ENCODE data around the gene CKM.

CKM gene

GRCh38 chr19:45355402-45355801 lies 32.7 kb upstream of the CKM start:
- H3K27me3 ChIP-seq (ENCODE audit: insufficient read depth, low read length): no peaks in the 10 kb centered on the region
- peaks cover 2% of the 10 kb centered on the region for H3K4me1 ChIP-seq (ENCODE audit: insufficient read depth, low read length)
- peaks cover 71% of the 10 kb centered on the region for H3K36me3 ChIP-seq (ENCODE audit: insufficient read depth, low read length)
- H3K9me3 ChIP-seq (ENCODE audit: low read length): no peaks in the 10 kb centered on the region
- H2AFZ ChIP-seq (ENCODE audit: low read depth, low read length): no peak overlapping the region
- no peak overlapping the region for H3K4me3 ChIP-seq (ENCODE audit: low read length)

GRCh38 chr19:45354241-45354842 lies 31.7 kb upstream of the CKM start:
- H3K4me3 ChIP-seq (ENCODE audit: low read length): no peak overlapping the region
- H3K36me3 ChIP-seq (ENCODE audit: insufficient read depth, low read length): peaks cover 71% of the 10 kb centered on the region
- no peaks in the 10 kb centered on the region for H3K27me3 ChIP-seq (ENCODE audit: insufficient read depth, low read length)
- no peak overlapping the region for H2AFZ ChIP-seq (ENCODE audit: low read depth, low read length)
- peaks cover 2% of the 10 kb centered on the region for H3K4me1 ChIP-seq (ENCODE audit: insufficient read depth, low read length)
- H3K9me3 ChIP-seq (ENCODE audit: low read length): no peaks in the 10 kb centered on the region

- Histone ChIP-seq H3K27me3 (ENCODE audit: insufficient read depth, low read length) (no peaks in the 10 kb centered on the region), H3K4me3 (ENCODE audit: low read length) (no peak overlapping the region), H3K9me3 (ENCODE audit: low read length) (no peaks in the 10 kb centered on the region), H2AFZ (ENCODE audit: low read depth, low read length) (no peak overlapping the region), H3K4me1 (ENCODE audit: insufficient read depth, low read length) (peaks cover 2% of the 10 kb centered on the region), H3K36me3 (ENCODE audit: insufficient read depth, low read length) (peaks cover 66% of the 10 kb centered on the region)
Measured at GRCh38 chr19:45352914-45353796, 30.5 kb upstream of the CKM start.

- Histone ChIP-seq H3K4me3 (ENCODE audit: low read length) (no peak overlapping the region), H2AFZ (ENCODE audit: low read depth, low read length) (no peak overlapping the region), H3K36me3 (ENCODE audit: insufficient read depth, low read length) (peaks cover 62% of the 10 kb centered on the region), H3K27me3 (ENCODE audit: insufficient read depth, low read length) (no peaks in the 10 kb centered on the region), H3K9me3 (ENCODE audit: low read length) (no peaks in the 10 kb centered on the region), H3K4me1 (ENCODE audit: insufficient read depth, low read length) (peaks cover 2% of the 10 kb centered on the region)
Measured at GRCh38 chr19:45352471-45352870, 29.8 kb upstream of the CKM start.

- H3K4me1 ChIP-seq (ENCODE audit: insufficient read depth, low read length): peaks cover under 1% of the 10 kb centered on the region
- H3K36me3 ChIP-seq (ENCODE audit: insufficient read depth, low read length): peaks cover 58% of the 10 kb centered on the region
- H3K9me3 ChIP-seq (ENCODE audit: low read length): no peaks in the 10 kb centered on the region
- no peak overlapping the region for H3K4me3 ChIP-seq (ENCODE audit: low read length)
- no peaks in the 10 kb centered on the region for H3K27me3 ChIP-seq (ENCODE audit: insufficient read depth, low read length)
- no peak overlapping the region for H2AFZ ChIP-seq (ENCODE audit: low read depth, low read length)
Measured at GRCh38 chr19:45352062-45352461, 29.4 kb upstream of the CKM start.

GRCh38 chr19:45351401-45351952 lies 28.8 kb upstream of the CKM start:
- Histone ChIP-seq H3K9me3 (ENCODE audit: low read length) (no peaks in the 10 kb centered on the region), H3K4me1 (ENCODE audit: insufficient read depth, low read length) (no peaks in the 10 kb centered on the region), H2AFZ (ENCODE audit: low read depth, low read length) (no peak overlapping the region), H3K36me3 (ENCODE audit: insufficient read depth, low read length) (peaks cover 53% of the 10 kb centered on the region), H3K4me3 (ENCODE audit: low read length) (no peak overlapping the region), H3K27me3 (ENCODE audit: insufficient read depth, low read length) (no peaks in the 10 kb centered on the region)

GRCh38 chr19:45350477-45351058 lies 27.9 kb upstream of the CKM start:
- no peaks in the 10 kb centered on the region for H3K4me1 ChIP-seq (ENCODE audit: insufficient read depth, low read length)
- no peak overlapping the region for H3K4me3 ChIP-seq (ENCODE audit: low read length)
- no peak overlapping the region for H2AFZ ChIP-seq (ENCODE audit: low read depth, low read length)
- H3K27me3 ChIP-seq (ENCODE audit: insufficient read depth, low read length): no peaks in the 10 kb centered on the region
- peaks cover 44% of the 10 kb centered on the region for H3K36me3 ChIP-seq (ENCODE audit: insufficient read depth, low read length)
- H3K9me3 ChIP-seq (ENCODE audit: low read length): no peaks in the 10 kb centered on the region

- H3K36me3 ChIP-seq (ENCODE audit: insufficient read depth, low read length): peaks cover 37% of the 10 kb centered on the region
- no peaks in the 10 kb centered on the region for H3K4me1 ChIP-seq (ENCODE audit: insufficient read depth, low read length)
- no peaks in the 10 kb centered on the region for H3K9me3 ChIP-seq (ENCODE audit: low read length)
- no peak overlapping the region for H2AFZ ChIP-seq (ENCODE audit: low read depth, low read length)
- H3K4me3 ChIP-seq (ENCODE audit: low read length): no peak overlapping the region
- peaks cover 6% of the 10 kb centered on the region for H3K27me3 ChIP-seq (ENCODE audit: insufficient read depth, low read length)
Measured at GRCh38 chr19:45349430-45349941, 26.8 kb upstream of the CKM start.

GRCh38 chr19:45349126-45349415 lies 26.4 kb upstream of the CKM start:
- no peak overlapping the region for H3K4me3 ChIP-seq (ENCODE audit: low read length)
- H2AFZ ChIP-seq (ENCODE audit: low read depth, low read length): no peak overlapping the region
- no peaks in the 10 kb centered on the region for H3K9me3 ChIP-seq (ENCODE audit: low read length)
- peaks cover 6% of the 10 kb centered on the region for H3K27me3 ChIP-seq (ENCODE audit: insufficient read depth, low read length)
- peaks cover 34% of the 10 kb centered on the region for H3K36me3 ChIP-seq (ENCODE audit: insufficient read depth, low read length)
- H3K4me1 ChIP-seq (ENCODE audit: insufficient read depth, low read length): no peaks in the 10 kb centered on the region

GRCh38 chr19:45348367-45349125 lies 25.9 kb upstream of the CKM start:
- Histone ChIP-seq H2AFZ (ENCODE audit: low read depth, low read length) (no peak overlapping the region), H3K36me3 (ENCODE audit: insufficient read depth, low read length) (peaks cover 28% of the 10 kb centered on the region)

GRCh38 chr19:45347570-45348366 lies 25.1 kb upstream of the CKM start:
- Histone ChIP-seq H3K9me3 (ENCODE audit: low read length) (peaks cover 2% of the 10 kb centered on the region), H3K36me3 (ENCODE audit: insufficient read depth, low read length) (peaks cover 21% of the 10 kb centered on the region), H2AFZ (ENCODE audit: low read depth, low read length) (no peak overlapping the region), H3K27me3 (ENCODE audit: insufficient read depth, low read length) (peaks cover 9% of the 10 kb centered on the region), H3K4me3 (ENCODE audit: low read length) (no peak overlapping the region), H3K4me1 (ENCODE audit: insufficient read depth, low read length) (no peaks in the 10 kb centered on the region)

More at GRCh38 chr19:45348367-45349125, 25.9 kb upstream of the CKM start:
- no peaks in the 10 kb centered on the region for H3K4me1 ChIP-seq (ENCODE audit: insufficient read depth, low read length)
- H3K9me3 ChIP-seq (ENCODE audit: low read length): no peaks in the 10 kb centered on the region
- peaks cover 6% of the 10 kb centered on the region for H3K27me3 ChIP-seq (ENCODE audit: insufficient read depth, low read length)
- H3K4me3 ChIP-seq (ENCODE audit: low read length): no peak overlapping the region

- Histone ChIP-seq H2AFZ (ENCODE audit: low read depth, low read length) (no peak overlapping the region), H3K4me1 (ENCODE audit: insufficient read depth, low read length) (no peaks in the 10 kb centered on the region), H3K9me3 (ENCODE audit: low read length) (peaks cover 2% of the 10 kb centered on the region), H3K4me3 (ENCODE audit: low read length) (no peak overlapping the region), H3K36me3 (ENCODE audit: insufficient read depth, low read length) (peaks cover 8% of the 10 kb centered on the region), H3K27me3 (ENCODE audit: insufficient read depth, low read length) (peaks cover 18% of the 10 kb centered on the region)
Measured at GRCh38 chr19:45346449-45346848, 23.8 kb upstream of the CKM start.

Data from neuron (in vitro differentiated cells).